ENCODE results near the gene LDLRAD4.

- TF ChIP-seq CTCF (IDR thresholded peaks at IDR 0.05; ENCODE audit: borderline replicate concordance, extremely low read depth, low read length, poor library complexity, severe bottlenecking) (no peak), EZH2 (IDR thresholded peaks at IDR 0.05; ENCODE audit: borderline replicate concordance, low read depth, low read length, severe bottlenecking) (no peak)
These were observed 4.3 kb downstream of the LDLRAD4 start for GRCh38 chr18:13222856-13223281.

Measured in DND-41 (cell line).